Upper lobe of left lung (tissue), 4 donors: ENCODE results near the gene ZNF605.

ENCODE experiments used
- CTCF ChIP-seq, 6 experiments: fragments of 450-650 bp in 4 of 6; fragments of 200-600 bp in 2 of 6; sonication (generic) in 2 of 6; IDR thresholded peaks; one replicate each; pipeline ENCODE4 v1.5.1; 2016 to 2019; ENCODE audit warnings: antibody characterized with exemption in 6 of 6
- EP300 ChIP-seq, 4 donors: sonication (generic); formaldehyde crosslinking; IDR thresholded peaks; one replicate each; pipeline ENCODE4 v1.5.1; 2017; ENCODE audit warnings: antibody characterized with exemption in 4 of 4, control low read depth in 2 of 4

- TF ChIP-seq CTCF (IDR thresholded peaks at IDR 0.05) (no peak), EP300 (IDR thresholded peaks at IDR 0.05) (no peak)
These were observed 5.1 kb downstream of the ZNF605 start for GRCh38 chr12:132950844-132951535.
